CMK (cell line): ENCODE results near the gene SIGLEC14.

ENCODE experiments used
- DNase-seq: peaks from one replicate; pipeline ENCODE4 v3.0.0-alpha.2; 2010; ENCODE audit warnings: low read depth

Gene SIGLEC14, protein sequence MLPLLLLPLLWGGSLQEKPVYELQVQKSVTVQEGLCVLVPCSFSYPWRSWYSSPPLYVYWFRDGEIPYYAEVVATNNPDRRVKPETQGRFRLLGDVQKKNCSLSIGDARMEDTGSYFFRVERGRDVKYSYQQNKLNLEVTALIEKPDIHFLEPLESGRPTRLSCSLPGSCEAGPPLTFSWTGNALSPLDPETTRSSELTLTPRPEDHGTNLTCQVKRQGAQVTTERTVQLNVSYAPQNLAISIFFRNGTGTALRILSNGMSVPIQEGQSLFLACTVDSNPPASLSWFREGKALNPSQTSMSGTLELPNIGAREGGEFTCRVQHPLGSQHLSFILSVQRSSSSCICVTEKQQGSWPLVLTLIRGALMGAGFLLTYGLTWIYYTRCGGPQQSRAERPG

DNA sequence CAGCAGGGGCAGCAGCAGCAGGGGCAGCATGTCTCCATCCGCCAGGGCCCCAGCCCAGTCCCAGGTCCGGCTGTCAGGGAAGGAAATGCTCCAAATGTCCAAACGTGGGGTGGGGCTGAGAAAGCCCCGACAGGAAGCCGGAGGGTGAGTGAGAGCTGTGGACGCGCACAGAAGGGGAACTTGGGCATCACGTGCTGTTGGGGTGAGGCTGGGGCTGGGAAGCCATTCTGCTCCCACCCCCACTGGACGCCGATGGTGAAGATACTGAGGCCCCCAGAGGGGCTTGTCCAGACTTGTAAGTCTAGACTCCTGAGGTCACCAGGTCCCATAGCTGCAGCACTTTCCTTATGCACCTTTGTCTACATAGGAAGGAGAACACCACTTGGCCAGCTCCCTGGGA, at the start of gene SIGLEC14:
Gene SIGLEC14, minus strand, starts transcription at position 96 of the 400 bp plus-strand sequence. Its CDS starts 66 bp downstream, at position 30.
- DNase-seq, result peak; percentile 33

DNA sequence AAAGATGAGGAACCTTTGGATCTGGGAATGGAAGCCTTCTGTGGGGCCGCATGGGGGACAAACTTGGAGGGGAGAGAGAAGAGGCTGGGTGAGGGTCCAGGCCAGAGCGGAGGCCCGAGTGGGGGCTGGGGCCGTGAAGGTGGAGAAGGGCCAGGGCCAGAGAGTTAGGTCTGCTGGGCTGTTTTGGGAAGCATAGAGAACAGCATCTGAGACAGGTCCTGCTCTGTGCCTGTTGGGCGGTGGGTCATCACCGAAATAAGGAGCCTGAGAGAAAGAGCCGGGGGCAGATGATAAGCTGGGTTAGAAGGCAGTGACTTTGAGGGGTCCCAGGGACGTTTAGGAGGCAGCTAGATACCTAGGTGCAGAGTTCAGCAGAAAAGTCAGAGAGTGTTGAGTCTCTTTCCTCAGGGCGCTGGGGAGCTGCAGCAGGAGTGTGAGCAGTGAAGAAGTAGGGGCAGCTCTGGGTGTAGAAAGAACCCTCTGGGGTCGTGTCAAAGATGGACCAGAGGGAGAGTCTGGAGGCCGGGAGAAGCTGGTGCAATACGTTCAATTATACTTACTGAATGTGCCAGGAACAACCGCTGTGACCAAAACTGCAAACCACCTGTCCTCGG, 49.2 kb upstream of the SIGLEC14 start:
- DNase-seq, result no peak

GRCh38 chr19:51695088-51695487, 48.5 kb upstream of the SIGLEC14 start:
- DNase-seq, result no peak

DNA sequence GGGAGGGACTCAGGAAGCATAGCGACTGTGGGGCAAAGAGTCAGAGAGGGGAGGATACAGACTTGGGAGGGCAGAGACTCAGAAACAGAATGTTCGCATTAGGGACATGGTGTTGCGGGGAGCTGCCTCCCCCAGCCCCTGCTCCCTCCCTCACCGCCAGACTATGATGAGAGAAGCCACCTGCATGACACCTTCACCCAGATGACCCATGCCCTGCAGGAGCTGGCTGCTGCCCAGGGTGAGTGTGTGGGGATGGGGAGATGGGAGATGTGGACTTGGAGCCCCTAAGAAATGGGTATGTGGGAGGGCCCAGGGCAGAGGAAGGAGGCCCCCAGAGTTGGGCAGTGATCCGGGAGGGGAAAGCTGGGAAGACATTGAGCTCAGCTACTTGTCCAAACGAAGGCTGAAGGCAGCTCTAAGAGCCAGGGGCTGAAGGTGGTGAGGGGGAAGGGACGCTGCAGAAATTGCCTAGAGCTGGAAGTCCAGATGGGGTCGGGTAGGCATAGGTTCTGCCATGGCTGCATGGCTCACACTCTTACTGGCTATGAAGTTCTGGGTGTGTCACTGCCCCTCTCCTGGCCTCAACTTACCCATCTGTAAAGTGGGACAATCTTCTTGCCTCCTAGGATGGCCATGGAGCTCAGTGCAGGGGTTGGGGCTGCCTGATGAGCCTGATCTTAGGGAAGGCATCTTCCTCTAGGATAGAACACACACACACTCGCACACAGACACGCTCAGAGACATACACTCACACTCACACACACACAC, 47.9 kb upstream of the SIGLEC14 start:
- DNase-seq, result no peak

DNA sequence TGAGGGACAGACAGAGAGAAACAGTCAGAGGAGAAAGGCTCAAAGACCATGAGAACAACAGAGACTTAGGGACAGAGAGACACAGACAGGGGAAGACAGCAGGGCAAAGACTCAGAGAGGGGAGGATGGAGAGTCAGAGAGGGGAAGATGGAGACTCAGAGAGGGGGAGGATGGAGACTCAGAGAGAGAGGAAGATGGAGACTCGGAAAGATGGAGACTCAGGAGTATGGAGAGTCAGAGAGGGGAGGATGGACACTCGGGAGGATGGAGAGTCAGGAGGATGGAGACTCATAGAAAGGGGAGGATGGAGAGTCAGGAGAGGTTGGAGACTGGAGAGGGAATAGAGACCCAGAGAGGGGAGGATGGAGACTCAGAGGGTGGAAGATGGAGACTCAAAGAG, 47.2 kb upstream of the SIGLEC14 start:
- no peak for DNase-seq

- DNase-seq, result no peak
Measured at GRCh38 chr19:51693260-51693659, 46.6 kb upstream of the SIGLEC14 start, which contains the start of gene SPACA6. TSS of gene SPACA6 (plus strand) at chr19:51693330. CDS start at chr19:51693527, 197 bp downstream.

- DNase-seq, result no peak
Measured at GRCh38 chr19:51692468-51692867, 45.8 kb upstream of the SIGLEC14 start.

- DNase-seq, result no peak
Measured at GRCh38 chr19:51691584-51692428, 45.2 kb upstream of the SIGLEC14 start.

- no peak for DNase-seq
Measured at GRCh38 chr19:51691074-51691583, 44.5 kb upstream of the SIGLEC14 start.

DNA sequence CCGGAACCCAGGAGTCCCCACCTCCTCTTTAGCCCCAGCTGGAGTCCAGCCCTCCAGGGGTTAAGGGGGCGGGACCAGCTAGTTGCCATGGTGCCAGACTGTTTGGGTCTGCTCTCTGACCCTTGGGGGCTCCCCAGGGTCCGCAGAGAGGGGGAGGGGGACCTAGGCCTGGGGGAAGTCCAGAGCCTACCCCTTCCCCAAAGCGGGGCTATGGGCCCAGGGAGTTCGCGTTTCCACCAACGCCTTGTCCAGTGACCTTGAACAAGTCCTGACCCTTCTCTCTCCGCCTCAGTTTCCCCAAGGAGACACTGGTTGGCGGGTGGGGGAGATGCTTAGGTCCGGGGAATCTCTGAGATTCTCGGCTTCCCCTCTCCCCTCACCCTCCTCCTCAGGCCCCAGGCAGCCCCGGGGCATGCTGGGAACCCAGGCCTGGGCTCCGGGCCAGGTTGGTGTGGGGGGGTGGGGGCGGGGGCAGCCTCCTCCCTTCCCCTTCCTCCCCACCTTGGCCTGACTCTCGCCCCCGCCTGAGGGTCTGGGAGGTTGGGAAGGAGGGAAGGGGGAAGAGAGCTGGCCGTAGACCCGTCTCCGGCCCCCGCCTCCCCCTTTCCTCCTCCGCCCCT, 43.9 kb upstream of the SIGLEC14 start:
- DNase-seq, result peak; percentile 91

DNA sequence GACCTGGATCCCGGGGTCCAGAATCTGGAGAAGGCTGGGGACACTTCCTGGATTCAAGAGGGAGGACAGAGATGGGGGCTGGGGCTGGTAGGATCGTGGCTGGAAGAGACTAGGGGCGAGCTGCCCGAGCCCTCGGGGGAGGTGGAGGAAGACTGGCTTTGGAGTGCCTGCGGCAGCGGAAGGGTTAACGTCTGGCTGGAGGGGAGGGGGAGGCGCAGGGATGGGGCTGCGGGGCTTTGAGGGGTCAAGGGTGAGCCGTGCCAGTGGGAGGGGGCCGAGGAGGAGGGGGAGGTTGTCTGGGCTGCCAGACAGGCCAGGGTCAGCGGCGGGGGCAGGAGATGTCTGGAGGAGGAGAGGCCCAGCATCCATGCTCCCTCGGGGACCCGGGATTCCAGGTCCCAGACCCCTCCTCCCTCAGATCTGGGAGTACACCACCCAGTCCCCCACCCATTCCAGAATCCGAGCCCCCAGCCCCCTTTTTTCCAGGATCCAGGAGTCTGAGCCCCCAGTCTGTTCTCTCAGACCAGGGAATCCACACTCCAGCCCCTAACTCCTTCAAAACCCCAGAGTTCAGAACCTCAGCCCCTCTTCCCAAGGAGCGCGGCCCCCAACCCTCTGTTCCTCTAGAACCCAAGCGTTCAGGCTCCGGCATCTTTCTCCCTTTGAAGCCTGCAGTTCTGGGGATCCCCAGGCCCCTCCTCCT, 43.3 kb upstream of the SIGLEC14 start:
- no peak for DNase-seq

GRCh38 chr19:51688671-51689571, 42.3 kb upstream of the SIGLEC14 start:
- peak; percentile 72 for DNase-seq

GRCh38 chr19:51687791-51688670, 41.4 kb upstream of the SIGLEC14 start:
- peak; percentile 87 for DNase-seq

DNA sequence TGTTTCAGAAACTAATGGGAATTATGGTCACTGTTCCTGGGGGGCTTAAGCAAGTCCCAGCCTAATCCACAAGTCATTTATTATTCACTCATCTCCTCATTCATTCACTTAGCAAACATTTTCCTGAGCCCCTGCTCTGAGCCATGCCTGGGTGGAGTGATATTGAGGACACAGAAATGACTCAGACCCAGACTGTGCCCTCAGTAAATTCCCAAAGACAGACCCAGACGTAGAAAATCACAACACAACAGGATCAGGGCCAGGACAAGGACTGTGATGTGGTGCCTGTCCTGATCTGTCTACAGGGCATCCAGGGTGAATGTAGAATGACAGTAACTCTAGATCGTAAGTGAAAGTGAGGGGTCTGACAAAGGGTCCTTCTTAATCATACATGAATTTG, 39.5 kb upstream of the SIGLEC14 start:
- DNase-seq, result no peak

DNA sequence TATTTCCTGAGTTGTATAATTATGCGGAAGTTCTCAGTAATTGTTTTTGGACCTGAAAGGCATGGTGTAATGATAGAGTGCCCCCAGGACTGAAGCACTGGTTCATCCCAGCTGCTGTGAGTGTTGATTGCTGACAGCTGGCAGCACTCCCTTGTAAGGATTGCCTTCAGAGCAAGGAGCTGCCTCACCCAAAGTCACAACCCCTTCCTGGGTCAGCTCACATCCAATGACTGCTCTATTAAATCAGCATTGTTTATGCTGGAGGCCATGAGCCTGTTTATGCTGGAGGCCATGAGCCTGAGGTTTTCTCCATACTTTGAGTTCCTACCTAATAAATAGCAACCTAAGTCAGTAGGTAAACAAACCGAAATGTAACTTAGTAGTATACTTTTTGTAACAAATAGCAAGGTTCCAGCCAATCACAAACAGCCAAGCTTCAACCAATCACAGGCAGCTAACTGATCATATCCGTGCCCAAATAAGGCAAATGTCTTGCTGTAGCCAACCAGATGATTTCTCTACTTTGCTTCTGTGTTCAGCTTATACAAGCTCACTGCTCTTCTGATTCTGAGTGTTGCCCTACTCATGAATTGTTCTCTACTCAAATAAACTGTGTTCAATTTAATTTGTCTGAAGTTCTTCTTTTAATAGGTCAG, 34.8 kb upstream of the SIGLEC14 start:
- DNase-seq, result no peak

GRCh38 chr19:51680474-51680873, 33.8 kb upstream of the SIGLEC14 start:
- no peak for DNase-seq

DNA sequence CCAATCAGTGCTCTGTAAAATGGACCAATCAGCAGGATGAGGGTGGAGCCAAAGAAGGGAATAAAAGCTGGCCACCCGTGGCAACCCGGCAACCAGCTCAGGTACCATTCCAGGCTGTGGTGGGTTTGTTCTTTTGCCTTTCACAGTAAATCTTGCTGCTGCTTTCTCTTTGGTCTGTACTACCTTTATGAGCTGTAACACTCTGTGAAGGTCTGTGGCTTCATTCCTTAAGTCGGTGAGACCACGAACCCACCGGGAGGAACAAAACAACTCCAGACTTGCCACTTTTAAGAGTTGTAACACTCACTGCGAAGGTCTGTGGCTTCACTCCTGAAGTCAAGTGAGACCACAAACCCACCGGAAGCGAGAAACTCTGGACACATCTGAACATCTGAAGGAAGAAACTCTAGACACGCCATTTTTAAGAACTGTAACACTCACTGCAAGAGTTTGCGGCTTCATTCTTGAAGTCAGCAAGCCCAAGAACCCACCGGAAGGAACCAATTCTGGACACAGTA, 30.0 kb upstream of the SIGLEC14 start:
- DNase-seq, result no peak
